HG03135 (cell line): ENCODE data around the gene DPM2.
A peak's percentile ranks its signal among the peaks of the same experiment; 100 is the strongest.

Experiments used
- ATAC-seq: cut with Tn5 transposase; IDR thresholded peaks from one replicate; pipeline ENCODE4 v1.9.1; 2021; ENCODE audit warnings: mild to moderate bottlenecking, moderate library complexity; ENCODE audit not compliant: unreplicated experiment

Gene DPM2

DNA sequence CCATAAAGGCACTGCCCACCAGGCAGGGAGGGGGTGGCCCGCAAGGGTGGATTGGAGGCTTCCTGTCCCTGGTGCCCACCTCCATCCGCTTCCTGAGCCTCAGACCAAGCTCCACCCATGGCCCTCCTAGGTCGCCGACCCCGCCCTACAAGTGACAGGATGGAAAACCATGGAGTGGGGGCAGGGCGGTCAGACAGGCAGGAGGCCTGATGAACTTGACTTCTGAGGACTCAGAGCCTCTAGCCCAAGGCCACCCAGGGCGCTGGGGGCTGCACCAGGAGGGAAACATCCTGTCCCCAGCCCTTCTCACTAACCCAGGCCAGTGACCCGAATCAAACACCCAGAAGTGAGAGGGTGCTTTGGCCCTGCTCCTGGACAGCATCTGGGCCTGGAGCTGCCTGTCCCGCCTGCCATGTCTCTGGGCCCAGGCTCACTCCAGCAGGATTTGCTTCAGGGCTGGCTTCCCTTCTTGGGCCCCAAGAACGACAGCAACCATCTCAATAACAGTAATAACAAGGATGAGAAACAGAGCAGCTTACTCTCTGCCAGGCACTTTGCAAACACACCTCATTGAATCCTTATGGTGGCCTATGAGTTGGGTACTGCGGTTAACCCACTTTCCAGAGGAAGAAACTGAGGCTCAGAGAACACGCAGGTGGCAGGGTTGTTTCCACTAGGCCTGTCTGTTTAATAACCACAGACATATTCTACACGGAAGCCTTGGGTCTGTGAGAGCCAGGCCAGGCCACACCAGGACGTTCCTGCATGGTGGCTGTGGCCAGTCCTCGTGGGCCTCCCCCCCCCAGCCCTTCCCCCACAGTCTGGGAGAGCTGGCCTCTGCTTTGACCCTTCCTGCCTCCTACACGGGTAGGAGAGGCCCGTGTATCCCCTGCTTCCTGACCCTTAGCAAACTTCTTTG, 33.8 kb downstream of the DPM2 start:
- ATAC-seq = no peak

DNA sequence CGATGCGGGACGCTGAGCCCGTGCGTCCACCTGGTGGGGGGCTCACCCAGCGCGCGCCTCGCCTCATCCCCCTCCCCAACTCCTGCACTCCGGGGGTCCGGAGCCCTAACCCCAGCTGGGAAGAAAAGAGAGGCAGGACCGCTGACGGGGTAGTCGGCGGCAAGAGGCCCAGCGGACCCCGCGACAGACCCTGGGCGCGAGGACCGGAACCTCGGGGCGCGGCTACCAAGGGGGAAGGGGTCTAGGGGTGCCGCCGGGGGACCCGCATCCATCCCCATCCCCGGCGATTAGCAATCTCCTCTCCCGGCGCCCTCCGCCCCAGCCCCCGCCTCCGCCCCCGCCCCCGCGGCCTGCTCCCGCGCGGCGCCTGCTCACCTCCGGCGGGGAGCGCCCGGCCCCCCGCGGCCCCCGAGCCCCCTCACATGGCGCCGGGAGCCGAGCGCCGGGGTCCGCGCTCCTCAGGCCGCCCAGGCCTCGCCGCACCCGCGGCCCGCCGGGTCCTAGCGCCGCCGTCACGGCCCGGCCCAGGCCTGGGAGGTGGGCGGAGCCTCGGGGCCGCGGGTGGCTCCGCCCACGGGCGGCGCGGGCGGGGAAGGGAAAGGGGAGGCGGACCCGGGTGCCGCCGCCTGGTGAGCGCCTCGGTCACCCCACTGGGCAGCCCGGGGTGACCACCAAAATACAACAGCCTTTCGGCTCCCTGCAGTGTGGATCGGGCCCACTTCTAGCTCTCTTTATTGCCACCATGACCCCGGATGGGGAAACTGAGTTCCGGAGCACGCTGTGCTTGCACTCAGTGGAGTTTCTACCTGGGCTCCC, 38.3 kb downstream of the DPM2 start, which contains the start of gene ST6GALNAC6:
Gene ST6GALNAC6, minus strand, starts transcription at position 476 of the 816 bp plus-strand sequence. CDS start 1,622 bp downstream, outside the sequence.
- peak; percentile 49 for ATAC-seq

DNA sequence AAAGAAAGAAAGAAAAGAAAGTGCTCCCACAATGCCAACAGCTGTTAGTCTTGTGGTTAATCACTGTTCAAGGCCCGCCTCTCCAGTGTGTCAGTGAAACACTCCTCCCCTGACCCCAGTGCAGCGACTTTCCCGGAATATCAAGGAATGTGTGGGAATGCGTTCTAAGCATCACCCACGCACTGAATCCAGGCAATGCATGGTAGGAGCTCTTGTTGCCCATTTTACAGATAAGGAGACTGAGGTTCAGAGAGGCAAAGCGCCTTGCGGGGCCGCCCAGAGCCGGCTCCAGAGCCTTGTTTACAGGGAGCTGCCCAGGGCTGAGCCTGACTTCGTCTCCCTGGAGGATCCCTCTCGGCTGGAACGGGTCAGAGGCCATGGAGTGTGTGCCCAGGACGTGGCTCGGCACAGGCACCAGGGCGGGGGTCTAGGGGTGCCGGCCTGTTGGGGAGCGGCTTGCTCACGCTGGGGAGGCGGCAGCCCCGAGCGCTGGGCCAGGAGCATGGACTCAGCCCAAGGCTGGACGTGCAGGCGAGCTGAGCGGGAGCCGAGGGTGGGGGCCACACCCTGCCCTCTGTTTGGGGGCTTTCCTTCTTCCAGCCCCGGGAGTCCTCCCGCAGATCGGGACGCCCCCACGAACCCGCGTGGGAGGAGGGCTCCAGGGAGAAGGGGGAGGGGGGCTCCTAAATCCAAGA, 39.1 kb downstream of the DPM2 start:
- ATAC-seq = peak; percentile 4

DNA sequence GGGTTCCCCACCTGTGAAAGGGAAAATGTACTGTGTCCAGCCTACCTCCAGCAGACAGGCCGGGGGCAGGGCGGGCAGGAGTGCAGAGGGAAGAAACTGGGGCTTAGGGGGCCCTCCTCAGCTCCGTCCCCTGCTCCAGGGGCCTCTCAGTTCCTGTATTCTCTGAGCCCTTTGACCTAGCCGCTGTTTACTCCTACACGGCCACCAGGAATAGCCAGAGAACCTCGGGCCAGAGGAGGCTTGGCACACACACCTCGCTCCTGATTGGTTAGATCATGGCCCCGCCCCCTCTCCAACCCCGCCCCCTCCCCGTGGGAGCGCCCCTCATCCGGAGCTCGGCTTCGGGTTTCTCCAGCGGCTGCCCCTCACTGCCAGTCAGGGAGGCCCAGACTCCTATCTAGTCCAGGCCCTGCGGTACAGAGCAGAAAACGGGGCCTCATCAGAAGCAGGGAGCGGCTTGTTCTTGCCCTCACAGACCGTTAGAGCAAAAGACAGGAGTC, 40.4 kb downstream of the DPM2 start:
- no peak for ATAC-seq

DNA sequence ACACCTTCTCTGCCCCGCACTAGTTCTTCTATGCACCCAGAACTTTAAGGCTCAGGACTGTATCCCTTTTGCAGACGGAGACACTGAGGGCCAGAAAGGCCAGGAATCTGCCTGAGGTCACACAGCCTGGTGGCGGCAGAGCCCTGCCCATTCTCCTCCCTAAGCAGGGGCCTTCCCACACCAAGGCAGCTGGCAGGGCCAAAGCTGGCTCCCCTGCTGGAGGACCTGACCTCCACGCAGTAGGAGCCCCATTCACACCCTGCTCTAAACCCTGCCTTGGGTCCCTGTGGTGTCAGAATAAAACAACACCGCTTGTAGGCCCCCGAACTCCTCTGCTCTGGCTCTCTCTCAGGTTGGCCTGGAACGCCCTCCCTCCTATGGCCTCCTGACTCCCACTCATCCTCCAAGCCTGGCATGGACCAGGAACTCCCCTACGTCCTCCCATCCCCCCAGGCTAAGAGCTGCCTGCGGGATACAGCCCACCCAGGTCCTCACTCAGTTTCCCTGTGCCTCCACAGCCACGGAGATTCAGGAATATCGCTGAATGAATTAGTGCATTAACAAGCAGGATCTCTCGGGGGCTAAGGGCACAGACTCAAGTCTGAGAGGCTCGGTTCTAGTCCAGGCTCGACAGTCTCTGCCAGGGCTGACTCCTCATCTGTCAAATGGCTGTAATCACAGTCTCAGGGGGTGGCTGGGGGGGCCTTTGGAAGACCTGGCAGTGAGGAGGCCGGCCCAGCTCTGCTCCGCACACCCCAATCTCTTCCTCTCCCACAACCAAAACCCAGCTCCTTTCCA, 41.1 kb downstream of the DPM2 start:
- no peak for ATAC-seq

DNA sequence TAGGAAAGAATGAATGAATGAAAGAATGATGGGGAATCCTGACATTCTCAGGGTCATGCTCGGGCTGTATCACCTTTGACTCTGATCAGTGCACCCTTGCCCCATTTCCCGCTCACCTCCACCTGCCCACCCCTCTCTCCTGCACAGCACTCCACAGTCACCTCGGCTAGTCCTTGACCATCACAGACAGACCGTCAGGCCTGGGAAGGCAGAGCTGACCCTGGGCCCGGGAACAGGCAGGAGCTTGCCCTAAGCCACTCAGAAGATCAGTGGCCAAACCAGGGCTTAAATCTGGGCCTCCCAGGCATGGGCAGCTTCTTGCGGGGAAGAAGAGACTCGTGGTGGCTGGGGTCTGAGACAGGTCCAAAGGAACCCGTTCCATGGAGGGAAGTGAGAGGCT, 41.8 kb downstream of the DPM2 start:
- no peak for ATAC-seq

DNA sequence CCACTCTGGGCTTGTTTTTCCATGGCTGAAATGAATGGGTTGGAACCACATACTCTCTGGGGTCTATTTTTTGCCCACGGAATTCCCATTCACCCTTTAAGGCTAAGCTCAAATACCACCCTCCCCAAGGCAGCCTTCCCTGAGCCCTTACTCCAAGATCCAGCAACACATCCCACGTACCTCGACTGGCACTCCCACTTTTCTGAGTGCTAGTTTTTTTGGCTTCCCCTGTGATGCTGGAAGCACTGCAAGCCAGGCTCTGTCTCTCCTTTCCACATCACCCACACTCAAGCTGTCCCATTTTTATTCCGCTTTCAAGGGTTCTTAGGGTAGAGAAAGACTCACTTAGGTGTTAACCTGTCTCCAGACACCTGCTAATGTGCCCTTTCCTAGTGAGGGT, 44.3 kb downstream of the DPM2 start:
- ATAC-seq = no peak

DNA sequence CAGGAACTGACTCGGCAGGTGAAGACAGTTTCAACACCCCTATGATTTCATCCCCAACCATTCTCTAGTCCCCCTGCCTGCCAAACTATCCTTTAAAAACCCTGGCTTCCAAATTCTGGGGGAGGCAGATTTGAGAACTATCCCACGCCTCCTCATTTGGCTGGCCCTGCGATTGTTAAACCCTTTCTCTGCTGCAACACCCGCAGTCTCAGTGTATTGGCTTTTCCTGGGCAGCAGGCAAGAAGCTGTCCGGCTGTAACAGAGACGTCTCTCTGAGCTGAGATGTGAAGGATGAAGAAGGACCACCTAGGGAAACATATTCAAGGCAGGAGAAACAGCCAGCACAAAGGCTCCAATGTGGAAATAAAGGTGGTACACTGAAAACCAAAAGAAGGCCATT, 44.8 kb downstream of the DPM2 start:
- ATAC-seq = no peak

DNA sequence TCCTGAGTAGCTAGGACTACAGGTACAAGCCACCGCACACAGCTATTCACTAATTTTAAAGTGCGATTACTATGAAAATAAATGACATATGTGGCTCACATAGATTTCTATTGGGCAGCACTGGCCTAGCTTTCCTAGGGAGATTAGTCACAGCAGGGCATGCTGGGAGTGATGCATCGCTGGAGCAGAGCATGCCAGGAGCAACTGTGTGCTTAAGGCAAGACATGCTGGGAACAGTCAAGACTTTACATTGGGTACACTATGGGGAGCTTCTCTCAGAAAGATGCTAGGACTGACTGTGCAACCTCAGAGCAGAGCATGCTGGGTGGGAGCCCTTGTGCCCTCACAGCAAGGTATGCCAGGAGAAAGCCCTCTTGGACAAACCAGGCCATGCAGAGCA, 47.6 kb downstream of the DPM2 start:
- no peak for ATAC-seq

DNA sequence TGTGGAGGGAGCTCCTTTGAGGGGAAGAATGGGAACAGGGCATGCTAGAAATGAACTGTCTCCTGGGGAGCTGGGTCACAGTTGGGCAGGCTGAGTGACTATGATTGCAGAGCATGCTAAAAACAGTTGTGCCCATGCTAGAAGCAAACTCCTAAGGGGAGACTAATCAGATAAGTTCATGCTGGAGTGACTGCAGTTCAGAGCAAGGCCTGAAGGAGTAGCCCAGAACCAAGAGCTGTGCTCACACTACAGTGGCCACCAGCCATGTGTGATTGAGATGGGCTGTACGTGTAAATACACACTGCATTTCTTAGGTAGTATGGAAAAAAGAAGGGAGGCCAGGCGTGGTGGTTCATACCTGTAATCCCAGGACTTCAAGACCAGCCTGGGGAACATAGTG, 49.9 kb downstream of the DPM2 start:
- no peak for ATAC-seq

DNA sequence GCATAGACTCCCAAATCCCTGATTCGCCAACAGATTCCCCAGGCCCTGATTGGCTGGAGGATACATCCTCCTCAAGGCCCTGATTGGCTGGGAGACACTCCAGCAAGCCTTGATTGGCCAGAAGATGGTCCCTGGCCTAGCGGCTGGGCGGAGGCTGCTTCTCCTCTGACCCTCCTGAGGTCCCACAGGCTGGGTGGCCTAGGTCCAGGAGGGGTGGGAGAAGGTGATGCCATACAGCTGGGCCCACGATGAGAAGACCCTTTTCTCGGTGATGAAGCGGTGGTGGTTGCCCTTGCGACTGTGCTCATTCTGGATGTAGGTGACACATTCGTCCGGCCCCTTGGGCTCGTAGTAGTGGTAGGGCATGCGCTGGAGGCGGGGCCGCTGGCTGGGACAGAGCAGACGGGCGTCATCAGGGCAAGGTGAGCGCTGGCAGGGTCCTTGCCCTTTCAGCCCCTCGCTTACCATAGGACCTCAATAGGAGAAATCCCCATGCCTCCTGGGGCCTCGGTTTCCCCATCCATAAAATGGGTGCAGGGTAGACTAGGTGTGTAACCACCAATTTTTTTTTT, 51.2 kb downstream of the DPM2 start:
- no peak for ATAC-seq

DNA sequence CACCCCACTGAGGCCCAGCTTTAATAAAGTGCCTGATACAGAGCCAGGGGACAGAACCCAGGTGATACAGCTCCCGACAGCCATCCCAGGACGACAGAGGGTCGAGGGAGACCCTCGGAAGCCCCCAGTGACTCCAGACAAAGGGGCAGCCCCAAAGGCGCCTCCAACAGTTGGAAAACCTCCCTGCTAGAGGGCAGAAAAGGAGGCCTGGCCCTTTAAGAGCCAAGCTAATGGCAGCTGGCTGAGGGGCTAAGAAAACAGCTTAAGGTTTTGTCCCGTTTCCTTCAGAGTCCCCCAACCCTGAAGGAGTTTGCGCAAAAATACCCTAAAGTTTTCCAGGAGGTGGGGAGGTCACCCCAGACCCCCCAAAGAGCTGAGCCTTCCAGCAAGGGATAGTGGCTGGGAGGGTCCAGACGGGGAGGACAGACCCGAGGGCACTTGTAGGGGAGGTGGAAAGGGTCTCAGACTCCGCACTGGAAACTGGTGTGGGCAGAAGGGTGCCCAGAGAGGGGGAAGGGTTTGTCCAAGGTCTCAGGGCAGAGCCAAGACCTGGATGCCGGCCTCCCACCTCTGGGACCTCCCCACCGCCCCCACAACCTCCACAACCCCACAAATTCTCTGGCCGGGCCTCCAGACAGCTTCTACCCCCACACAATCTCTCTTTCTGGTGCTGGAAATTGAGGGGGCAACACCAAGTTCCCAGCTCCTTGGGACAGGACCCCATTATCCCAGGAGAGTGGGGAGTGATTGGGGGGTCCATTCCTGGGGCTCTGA, 52.0 kb downstream of the DPM2 start:
- no peak for ATAC-seq
